HUES6 (cell line): ENCODE data around the gene CCDC92.

Source experiments
- H3K27ac ChIP-seq: 2 replicates; pipeline ENCODE4 v1.7.0; 2013; ENCODE audit warnings: low read depth, mild to moderate bottlenecking, low read length, inconsistent platforms
- H3K27me3 ChIP-seq: 2 replicates; pipeline ENCODE4 v1.6.1; 2013; ENCODE audit warnings: low read length; ENCODE audit not compliant: control insufficient read depth, insufficient read depth
- H3K36me3 ChIP-seq: 2 replicates; pipeline ENCODE4 v1.6.1; 2013; ENCODE audit warnings: low read length; ENCODE audit not compliant: control insufficient read depth, insufficient read depth
- H3K4me1 ChIP-seq: 2 replicates; pipeline ENCODE4 v1.6.1; 2013; ENCODE audit warnings: low read length; ENCODE audit not compliant: control insufficient read depth, insufficient read depth
- H3K4me3 ChIP-seq: 2 replicates; pipeline ENCODE4 v1.5.1; 2013; ENCODE audit warnings: low read depth, low read length
- H3K9ac ChIP-seq: one replicate; pipeline ENCODE4 v1.6.1; 2013; ENCODE audit warnings: mild to moderate bottlenecking, low read length
- H3K9me3 ChIP-seq: 2 replicates; pipeline ENCODE4 v1.6.1; 2013; ENCODE audit warnings: low read depth, low read length; ENCODE audit not compliant: control insufficient read depth, insufficient read depth

The CCDC92 gene, protein sequence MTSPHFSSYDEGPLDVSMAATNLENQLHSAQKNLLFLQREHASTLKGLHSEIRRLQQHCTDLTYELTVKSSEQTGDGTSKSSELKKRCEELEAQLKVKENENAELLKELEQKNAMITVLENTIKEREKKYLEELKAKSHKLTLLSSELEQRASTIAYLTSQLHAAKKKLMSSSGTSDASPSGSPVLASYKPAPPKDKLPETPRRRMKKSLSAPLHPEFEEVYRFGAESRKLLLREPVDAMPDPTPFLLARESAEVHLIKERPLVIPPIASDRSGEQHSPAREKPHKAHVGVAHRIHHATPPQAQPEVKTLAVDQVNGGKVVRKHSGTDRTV

DNA sequence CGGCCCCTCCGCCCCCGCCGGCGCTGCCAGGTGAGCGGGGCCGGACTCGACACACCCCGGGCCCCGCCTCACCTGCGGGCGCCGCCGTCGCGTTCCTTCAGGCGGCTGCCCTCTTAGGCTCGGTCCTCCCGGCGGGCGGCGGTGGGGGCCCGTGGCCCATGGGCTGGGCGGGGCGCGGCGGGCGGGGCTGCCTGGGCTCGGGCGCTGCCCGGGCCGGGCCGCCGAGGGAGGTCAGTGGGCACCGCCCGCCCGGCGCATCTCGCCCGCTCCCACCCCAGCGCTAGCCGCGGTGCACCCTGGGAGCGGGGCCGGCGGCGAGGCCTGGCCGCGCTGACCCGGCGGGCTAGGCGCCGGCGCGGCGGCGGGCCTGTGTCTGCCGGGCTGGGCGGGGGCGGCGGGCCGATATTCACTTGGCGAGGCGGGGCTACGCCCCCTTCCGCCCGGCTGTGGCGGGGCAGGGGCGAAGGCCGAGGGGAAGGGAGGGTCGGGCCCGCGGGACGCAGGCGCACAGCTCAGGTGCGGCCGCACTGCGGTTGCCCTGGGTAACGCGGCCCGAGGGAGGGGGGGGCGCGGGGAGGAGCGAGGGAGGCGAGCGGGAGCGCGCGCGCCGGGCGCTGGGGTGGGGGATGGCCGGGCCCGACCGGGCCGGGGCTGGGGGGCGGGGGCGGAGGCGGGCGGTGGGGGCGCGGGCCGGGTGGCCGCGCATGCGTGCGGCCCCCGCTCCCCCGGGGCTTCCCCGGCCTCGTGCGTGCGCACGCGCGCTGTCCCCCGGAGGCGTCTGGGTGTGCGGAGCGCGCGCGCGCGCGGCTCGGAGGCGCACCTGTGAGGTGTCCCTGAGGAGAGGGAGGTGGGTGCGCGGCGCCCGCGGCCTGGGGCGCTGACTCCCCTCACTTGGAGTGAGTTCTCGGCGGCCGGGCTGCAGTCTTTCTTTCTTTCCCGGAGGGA lies at the start of gene CCDC92, which contains the start of gene ZNF664:
Gene CCDC92 (minus strand): TSS at position 375 of the 945 bp plus-strand sequence. CDS start 28,526 bp downstream, outside the sequence.
Gene ZNF664 (plus strand): TSS at position 759 of the 945 bp plus-strand sequence. CDS start 38,930 bp downstream, outside the sequence.
- Histone ChIP-seq H3K9me3 (no peaks in the 10 kb centered on the region), H3K36me3 (peaks cover 5% of the 10 kb centered on the region), H3K4me1 (peaks cover 4% of the 10 kb centered on the region), H3K27ac (no peak within 1 kb of the TSS), H3K27me3 (peaks cover 68% of the 10 kb centered on the region), H3K4me3 (peak within 1 kb of the TSS; percentile 94), H3K9ac (peak within 1 kb of the TSS; percentile 45)

DNA sequence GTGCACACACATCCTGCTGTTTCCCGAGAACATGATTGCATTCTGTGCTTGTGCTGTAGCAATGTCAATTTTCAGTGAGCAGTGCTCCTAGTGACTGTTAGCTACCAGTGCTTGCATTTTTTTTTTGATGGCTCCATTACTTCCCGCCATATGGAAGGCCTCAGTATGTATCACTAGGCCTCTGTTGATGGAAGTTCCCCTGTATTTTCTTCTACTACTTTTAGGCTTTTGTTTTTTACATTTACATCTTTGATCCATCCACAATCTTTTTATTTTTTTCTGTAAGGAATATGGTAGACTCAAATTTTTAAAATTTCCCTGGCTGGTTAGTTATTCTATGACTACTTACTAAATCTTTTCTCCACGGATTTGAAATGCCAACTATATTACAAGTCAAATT lies 49.5 kb upstream of the CCDC92 start:
- Histone ChIP-seq H3K9me3 (peaks cover 13% of the 10 kb centered on the region; the same call in 1 of the 2 replicates), H3K4me1 (no peaks in the 10 kb centered on the region), H3K27ac (no peak overlapping the region), H3K27me3 (no peaks in the 10 kb centered on the region), H3K4me3 (no peak overlapping the region), H3K36me3 (no peaks in the 10 kb centered on the region), H3K9ac (no peak overlapping the region)

DNA sequence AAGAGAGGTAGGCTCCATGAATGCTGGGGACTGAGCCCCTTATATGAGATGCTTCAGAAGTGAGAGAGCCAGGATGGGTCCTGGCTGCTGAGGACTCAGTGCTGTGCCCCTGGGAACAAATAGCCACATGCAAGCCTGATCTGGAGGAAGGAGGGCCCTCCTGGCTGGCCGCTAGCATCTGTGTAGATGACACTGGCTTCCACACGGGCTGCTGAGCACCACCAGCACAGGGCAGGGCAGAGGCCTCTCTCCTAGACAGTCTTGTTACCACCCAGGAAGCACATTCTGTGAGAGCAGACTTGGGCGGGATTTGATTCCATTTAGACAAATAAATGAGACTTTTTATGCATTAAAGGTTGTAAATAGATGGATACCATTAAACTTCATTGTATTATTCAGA lies 48.4 kb upstream of the CCDC92 start:
- H3K4me3 ChIP-seq: no peak overlapping the region
- no peak overlapping the region for H3K27ac ChIP-seq
- 0 out of 2 replicates have a peak, but pooled peaks cover 5% of the 10 kb centered on the region for H3K9me3 ChIP-seq
- no peaks in the 10 kb centered on the region for H3K4me1 ChIP-seq
- no peak overlapping the region for H3K9ac ChIP-seq
- no peaks in the 10 kb centered on the region for H3K27me3 ChIP-seq
- H3K36me3 ChIP-seq: no peaks in the 10 kb centered on the region

DNA sequence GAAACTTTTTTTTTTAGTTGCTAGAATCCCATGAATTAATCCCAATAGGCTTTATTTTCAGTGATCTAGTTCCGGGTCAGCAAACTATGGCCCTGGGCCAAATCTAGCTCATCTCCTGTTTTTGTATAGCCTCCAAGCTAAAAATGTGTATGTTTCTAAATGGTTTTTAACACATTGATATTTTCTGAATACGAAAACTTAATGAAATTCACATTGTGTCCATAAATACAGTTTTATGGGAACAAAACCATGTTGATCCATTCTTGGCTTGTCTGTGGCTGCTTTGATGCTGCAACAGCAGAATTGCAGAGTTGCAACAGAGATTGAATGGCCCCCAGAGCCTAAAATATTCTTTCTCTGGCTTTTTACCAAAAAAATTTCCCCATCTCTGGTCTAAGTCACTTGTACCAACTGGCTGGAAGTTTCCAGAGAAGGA lies 47.9 kb upstream of the CCDC92 start:
- Histone ChIP-seq H3K9ac (no peak overlapping the region), H3K27me3 (no peaks in the 10 kb centered on the region), H3K27ac (no peak overlapping the region), H3K4me1 (no peaks in the 10 kb centered on the region), H3K9me3 (0 out of 2 replicates have a peak, but pooled peaks cover 5% of the 10 kb centered on the region), H3K4me3 (no peak overlapping the region), H3K36me3 (no peaks in the 10 kb centered on the region)

DNA sequence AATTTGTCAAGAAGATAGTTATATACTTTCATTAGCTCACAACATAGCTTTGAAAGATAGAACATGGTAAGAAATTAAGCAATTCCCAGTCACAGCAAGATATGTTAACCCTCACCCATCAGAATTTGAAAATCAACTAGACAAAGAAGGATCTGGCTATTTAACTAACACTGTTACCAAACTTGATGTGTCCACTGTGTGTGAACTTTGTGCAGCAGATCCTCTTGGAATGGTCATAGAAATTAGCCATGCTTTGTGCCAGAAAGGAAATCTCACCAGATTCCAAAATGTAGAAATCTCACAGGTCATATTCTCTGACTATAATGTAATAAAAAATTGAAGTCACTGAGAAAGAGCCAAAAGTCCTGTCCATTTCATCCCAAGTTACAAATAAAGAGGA lies 46.5 kb upstream of the CCDC92 start:
- 0 out of 2 replicates have a peak, but pooled peaks cover 5% of the 10 kb centered on the region for H3K9me3 ChIP-seq
- no peaks in the 10 kb centered on the region for H3K36me3 ChIP-seq
- no peak overlapping the region for H3K9ac ChIP-seq
- no peaks in the 10 kb centered on the region for H3K27me3 ChIP-seq
- H3K27ac ChIP-seq: no peak overlapping the region
- H3K4me1 ChIP-seq: no peaks in the 10 kb centered on the region
- no peak overlapping the region for H3K4me3 ChIP-seq

DNA sequence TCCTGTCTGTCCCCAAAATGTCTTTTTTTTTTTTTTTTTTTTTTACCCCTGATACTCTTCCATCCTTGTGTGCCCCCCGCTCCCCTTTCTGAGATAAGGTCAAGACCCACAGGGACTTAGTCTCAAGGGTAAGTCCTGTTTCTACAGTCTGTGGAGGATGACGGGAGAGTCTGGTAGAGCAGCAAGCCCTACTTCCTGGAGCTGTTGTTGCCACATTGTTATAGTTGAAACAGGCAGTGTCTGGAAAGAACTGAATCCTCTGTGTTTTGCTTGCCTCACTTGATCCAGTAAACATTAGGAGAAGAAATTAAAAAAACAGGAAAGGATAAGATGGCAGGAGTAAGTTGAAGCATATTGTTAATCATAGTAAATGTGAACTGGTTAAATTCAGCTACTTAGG lies 45.9 kb upstream of the CCDC92 start:
- Histone ChIP-seq H3K36me3 (no peaks in the 10 kb centered on the region), H3K27ac (no peak overlapping the region), H3K9ac (no peak overlapping the region), H3K9me3 (0 out of 2 replicates have a peak, but pooled peaks cover 5% of the 10 kb centered on the region), H3K4me1 (no peaks in the 10 kb centered on the region), H3K27me3 (no peaks in the 10 kb centered on the region), H3K4me3 (no peak overlapping the region)

DNA sequence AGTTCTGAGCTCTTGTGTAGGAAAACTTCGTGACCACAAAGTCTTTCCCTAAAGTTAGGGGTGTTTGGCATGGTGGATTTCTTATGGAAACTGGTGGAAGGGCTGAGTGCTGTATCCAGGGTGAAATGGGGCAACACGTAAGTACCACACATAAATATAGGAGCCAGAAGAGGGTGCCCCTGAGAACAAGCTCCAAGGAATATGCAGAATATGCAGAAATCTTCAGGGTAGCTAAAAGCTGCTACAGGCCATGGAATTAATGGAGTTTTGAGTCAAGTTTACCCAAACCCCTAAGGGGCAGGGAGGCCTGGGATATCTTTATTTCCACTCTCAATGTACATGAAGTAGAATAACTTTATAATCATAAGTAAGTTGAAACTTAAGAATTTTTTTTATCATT lies 44.4 kb upstream of the CCDC92 start:
- Histone ChIP-seq H3K4me1 (no peaks in the 10 kb centered on the region), H3K4me3 (no peak overlapping the region), H3K36me3 (peaks cover 12% of the 10 kb centered on the region), H3K9ac (no peak overlapping the region), H3K9me3 (0 out of 2 replicates have a peak, but pooled peaks cover 4% of the 10 kb centered on the region), H3K27ac (no peak overlapping the region), H3K27me3 (no peaks in the 10 kb centered on the region)

DNA sequence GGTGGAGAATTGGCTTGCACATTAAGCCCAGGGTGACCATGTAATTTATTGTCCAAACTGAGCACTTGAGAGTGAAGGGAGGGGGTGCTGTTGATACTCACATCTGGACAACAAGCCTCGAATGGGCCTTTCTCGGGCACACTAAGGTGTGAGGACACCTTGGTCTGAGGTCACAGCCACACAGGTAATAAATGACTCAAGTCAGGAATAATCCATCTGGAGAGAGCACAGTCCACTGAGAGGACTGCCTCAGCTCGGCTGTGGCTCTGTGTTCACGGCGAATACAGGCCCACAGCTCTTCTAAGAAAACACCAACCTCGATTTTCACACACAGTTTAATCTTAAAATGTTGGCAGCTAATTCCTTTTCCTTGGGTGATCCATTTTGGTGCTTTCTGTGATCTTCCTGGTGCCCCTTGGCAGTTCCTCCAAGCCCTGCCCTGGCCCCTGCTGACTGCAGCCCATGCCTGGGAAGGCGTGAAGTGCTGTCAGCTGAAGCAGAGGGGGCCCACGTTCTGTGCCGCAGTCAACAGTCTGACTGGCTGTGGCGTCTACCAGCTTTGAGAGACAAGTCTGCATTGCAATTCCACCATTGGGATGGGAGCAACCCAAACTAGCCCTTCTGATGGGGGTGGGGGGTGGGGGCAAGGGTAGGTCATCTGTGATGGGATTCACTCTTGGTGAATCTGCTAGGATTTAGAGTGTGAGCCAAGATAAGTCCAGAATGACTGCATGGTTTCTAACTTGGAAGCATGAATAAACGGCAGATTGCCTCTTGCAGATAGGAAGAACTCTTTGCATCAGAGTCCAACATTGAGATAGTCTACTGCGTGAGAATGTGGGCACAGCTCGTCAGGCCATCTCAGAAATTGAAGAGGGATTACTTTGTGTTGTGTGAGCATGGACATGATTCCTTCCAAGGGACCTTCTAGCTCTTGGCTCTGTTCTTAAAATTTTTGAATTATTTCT lies 43.1 kb upstream of the CCDC92 start:
- Histone ChIP-seq H3K9me3 (no peaks in the 10 kb centered on the region), H3K4me1 (no peaks in the 10 kb centered on the region), H3K4me3 (no peak overlapping the region), H3K9ac (no peak overlapping the region), H3K36me3 (peaks cover 22% of the 10 kb centered on the region), H3K27ac (no peak overlapping the region), H3K27me3 (no peaks in the 10 kb centered on the region)

DNA sequence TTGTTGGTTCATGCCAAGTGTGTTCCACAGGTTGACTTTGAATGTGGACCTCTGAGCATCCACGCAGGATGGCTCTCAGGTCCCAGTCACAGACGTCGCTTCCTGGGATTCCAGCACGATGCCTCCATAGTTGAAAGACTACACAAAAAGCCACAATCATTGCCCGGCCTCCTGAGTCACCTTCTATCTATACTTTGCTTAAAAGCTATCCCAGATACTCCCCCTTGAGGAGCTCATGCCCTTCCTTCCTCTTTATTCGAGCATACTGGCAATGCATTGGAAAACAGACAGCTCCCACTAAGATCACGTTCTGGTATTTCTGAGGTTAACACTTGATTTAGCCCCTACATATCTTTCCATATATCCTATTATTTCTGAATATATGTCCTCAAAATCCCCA lies 40.4 kb upstream of the CCDC92 start:
- Histone ChIP-seq H3K4me3 (no peak overlapping the region), H3K9ac (no peak overlapping the region), H3K4me1 (peaks cover 3% of the 10 kb centered on the region; the same call in 1 of the 2 replicates), H3K27ac (no peak overlapping the region), H3K27me3 (no peaks in the 10 kb centered on the region), H3K36me3 (peaks cover 22% of the 10 kb centered on the region), H3K9me3 (no peaks in the 10 kb centered on the region)

DNA sequence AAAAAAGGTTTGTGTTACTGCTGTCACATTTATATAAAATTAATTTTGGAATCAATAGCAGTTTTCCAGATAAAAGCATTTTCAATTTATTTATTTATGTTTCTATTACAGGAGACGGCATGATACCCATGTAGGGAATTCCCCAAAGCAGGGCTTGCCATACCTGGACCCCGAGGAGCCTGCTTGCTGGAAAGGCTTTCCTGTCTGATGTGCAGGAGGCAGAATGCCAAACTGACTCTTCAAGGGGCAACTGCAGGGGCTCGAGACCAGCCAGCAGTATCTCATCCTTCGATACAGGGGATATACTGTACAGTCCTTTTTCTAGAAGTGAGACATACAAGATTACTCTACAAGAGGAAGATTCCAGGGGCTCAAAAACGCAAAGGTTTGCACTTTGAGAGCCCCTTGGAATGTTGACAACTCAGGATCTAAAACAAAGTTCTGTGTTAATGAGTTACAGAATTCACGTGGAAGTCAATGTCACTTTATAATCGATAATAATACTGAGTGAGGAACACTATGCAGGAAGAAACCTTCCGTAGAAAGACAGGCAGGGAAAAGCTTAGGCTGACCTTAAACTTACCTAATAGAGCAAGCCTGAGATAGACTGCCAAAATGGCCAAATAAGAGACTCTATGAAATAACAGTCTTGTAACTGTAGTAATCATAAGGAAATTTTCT lies 38.9 kb upstream of the CCDC92 start:
- Histone ChIP-seq H3K27ac (no peak overlapping the region), H3K27me3 (no peaks in the 10 kb centered on the region), H3K9ac (no peak overlapping the region), H3K4me1 (peaks cover 7% of the 10 kb centered on the region; the same call in 1 of the 2 replicates), H3K9me3 (no peaks in the 10 kb centered on the region), H3K36me3 (peaks cover 22% of the 10 kb centered on the region), H3K4me3 (no peak overlapping the region)
